GM06990 (cell line): ENCODE results near the gene TSC1.

Experiments
- DNase-seq: peaks from one replicate; pipeline ENCODE4 v3.0.0-alpha.2; 2011; ENCODE audit not compliant: insufficient read length; ENCODE audit errors: extremely low read depth
- H3K27me3 ChIP-seq: replicated peaks from 2 replicates; pipeline ENCODE4 v1.6.0; 2011; ENCODE audit warnings: low read length; ENCODE audit not compliant: control insufficient read depth, insufficient read depth
- H3K36me3 ChIP-seq: 2 replicates; pipeline ENCODE4 v1.5.1; 2011; ENCODE audit warnings: low read length; ENCODE audit not compliant: control insufficient read depth, insufficient read depth
- H3K4me3 ChIP-seq: replicated peaks from 2 replicates; pipeline ENCODE4 v1.5.1; 2011; ENCODE audit warnings: low read depth, mild to moderate bottlenecking, control low read depth, low read length
- TF ChIP-seq, protein P1 (sequence below): IDR thresholded peaks from 2 replicates; pipeline ENCODE4 v1.5.1; 2011; ENCODE audit warnings: low read length, control low read depth, mild to moderate bottlenecking, inconsistent platforms; ENCODE audit not compliant: insufficient read depth, poor library complexity, severe bottlenecking

TSC1 gene

DNA sequence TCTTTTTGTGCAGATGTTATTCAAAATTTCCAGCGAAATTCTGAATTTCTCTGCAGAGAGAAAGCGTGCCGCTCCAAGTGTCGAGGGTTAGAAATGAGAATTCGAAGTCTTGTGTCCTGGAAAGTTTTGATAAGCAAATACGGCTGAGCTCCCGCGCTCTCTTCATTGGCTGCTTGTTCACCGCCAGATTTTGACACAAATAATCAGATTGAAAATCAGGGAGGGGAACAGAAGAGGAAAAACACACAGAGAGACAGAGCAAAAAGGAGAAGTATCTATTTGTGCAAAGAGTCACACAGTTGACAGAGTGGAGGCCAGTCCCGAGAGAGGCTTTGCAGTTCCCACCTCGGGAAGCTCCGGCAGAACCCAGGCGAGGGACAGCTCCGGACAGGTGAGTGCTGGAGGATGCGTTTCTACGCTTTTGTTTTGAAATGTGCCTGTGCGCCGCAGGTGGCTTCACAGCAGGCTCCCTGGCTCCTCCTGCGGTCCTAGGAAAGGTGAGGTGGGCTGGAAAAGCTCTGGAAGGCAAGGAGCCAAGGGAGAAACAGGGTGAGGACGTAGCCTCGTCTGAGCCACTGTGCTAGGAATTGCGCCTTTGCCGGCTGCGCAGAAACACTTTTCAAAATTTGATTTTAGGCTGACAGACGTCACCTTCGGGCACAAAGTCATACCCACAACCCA is 34.2 kb upstream of the TSC1 start, which contains the start of gene GFI1B:
Gene GFI1B (plus strand): TSS at position 244 of the 681 bp plus-strand sequence. CDS start 7,985 bp downstream, outside the sequence.
- Histone ChIP-seq H3K4me3 (no peak within 1 kb of the TSS), H3K27me3 (peaks cover 3% of the 10 kb centered on the region)

DNA sequence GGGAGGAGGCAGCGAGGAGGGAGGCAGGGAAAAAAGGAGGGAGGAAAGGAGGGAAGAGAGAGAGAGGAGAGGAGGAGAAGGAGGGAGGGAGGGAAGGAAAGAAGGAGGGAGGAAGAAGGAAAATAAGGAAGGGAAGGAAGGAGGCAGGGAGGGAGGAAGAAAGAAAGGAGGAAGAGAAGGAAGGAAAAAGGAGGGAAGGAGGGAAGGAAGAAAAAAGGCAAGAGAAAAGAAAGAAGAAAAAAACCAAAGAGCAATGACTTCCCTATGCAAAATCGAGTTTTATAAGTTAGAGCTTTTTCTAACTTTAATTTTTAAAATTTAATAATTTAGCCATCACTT is 33.7 kb upstream of the TSC1 start:
- peaks cover 2% of the 10 kb centered on the region for H3K27me3 ChIP-seq
- no peaks in the 10 kb centered on the region for H3K36me3 ChIP-seq
- no peak overlapping the region for H3K4me3 ChIP-seq
- DNase-seq: no peak
- TF ChIP-seq, protein P1, sequence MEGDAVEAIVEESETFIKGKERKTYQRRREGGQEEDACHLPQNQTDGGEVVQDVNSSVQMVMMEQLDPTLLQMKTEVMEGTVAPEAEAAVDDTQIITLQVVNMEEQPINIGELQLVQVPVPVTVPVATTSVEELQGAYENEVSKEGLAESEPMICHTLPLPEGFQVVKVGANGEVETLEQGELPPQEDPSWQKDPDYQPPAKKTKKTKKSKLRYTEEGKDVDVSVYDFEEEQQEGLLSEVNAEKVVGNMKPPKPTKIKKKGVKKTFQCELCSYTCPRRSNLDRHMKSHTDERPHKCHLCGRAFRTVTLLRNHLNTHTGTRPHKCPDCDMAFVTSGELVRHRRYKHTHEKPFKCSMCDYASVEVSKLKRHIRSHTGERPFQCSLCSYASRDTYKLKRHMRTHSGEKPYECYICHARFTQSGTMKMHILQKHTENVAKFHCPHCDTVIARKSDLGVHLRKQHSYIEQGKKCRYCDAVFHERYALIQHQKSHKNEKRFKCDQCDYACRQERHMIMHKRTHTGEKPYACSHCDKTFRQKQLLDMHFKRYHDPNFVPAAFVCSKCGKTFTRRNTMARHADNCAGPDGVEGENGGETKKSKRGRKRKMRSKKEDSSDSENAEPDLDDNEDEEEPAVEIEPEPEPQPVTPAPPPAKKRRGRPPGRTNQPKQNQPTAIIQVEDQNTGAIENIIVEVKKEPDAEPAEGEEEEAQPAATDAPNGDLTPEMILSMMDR: no peak

More for the DNA sequence above, 34.2 kb upstream of the TSC1 start, which contains the start of gene GFI1B:
- no peak for DNase-seq
- H3K36me3 ChIP-seq: no peaks in the 10 kb centered on the region
- TF ChIP-seq, protein P1: no peak

DNA sequence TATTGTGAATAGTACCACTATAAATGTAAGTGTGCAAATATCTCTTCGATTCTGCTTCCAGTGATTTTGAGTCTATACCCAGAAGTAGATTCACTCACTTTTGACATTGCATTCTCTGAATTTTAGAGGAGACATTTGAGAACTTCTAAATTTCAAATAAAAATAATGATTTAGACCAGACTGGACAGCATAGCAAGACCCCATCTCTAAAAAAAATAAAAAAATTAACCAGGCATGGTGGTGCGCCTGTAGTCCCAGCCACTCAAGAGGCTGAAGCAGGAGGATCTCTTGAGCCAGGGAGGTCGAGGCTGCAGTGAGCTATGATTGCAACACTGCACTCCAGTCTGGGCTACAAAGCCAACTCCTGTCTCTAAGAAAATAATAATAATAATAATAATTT is 32.2 kb upstream of the TSC1 start:
- Histone ChIP-seq H3K27me3 (no peaks in the 10 kb centered on the region; the same call in 1 of the 2 replicates), H3K36me3 (no peaks in the 10 kb centered on the region), H3K4me3 (no peak overlapping the region)
- no peak for DNase-seq
- TF ChIP-seq, protein P1: no peak

DNA sequence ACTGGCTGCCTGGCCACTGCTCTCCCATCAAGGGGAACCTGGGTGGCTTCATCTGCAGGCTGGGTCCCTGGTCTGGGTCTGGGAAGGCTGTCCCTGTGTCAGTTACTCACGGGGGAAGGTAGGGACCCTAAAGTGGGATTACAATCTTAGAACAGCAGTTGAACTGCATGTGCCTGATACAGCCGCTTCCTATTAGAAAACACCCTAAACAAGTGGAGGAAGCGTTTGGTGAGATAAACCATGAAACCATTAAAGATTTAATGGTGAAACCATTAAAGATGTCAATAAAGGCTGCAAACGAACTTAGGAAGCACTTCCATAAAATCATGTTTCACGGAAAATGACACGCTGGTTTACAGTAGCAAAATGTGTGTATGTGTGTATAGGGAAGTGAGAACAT is 31.5 kb upstream of the TSC1 start:
- no peak overlapping the region for H3K4me3 ChIP-seq
- TF ChIP-seq, protein P1: no peak
- DNase-seq: no peak
- H3K36me3 ChIP-seq: no peaks in the 10 kb centered on the region
- H3K27me3 ChIP-seq: no peaks in the 10 kb centered on the region; the same call in 1 of the 2 replicates

DNA sequence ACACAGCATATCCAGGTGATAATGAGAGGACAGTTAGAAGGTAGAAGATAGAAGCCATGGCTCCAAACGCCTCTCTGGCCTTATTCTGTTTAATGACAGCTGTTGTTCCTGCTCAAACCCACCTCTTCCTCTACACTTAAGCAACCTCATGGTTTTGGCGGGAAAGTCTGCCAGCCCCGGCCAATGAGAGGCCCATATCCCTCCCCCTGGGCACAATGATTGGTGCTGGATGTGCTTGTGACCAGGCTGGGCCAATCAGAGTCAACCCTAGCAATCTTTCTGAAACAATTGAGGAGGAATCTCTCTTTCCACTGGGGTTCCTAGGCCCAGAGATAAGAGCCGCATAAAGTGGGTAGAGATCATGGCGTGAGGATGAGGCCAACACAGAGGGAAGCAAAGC is 29.3 kb upstream of the TSC1 start:
- TF ChIP-seq, protein P1: no peak
- no peak overlapping the region for H3K4me3 ChIP-seq
- H3K36me3 ChIP-seq: no peaks in the 10 kb centered on the region
- H3K27me3 ChIP-seq: no peaks in the 10 kb centered on the region; the same call in 1 of the 2 replicates
- DNase-seq: no peak
